Right lobe of liver (tissue), 6 donors: Measurements from ENCODE around the gene SLC48A1. TPM values are rescaled to one million over a fixed set of nuclear protein-coding genes. Genes with fewer than 3 reads are reported as not detected.

Experiments
- ATAC-seq, 4 donors: fragments of 200-7000 bp; cut with Tn5 transposase; one replicate each; pipeline ENCODE4 v1.9.1; 2020; ENCODE audit warnings: mild to moderate bottlenecking in 4 of 4, moderate library complexity in 4 of 4
- DNase-seq, 3 donors: peaks; one replicate each; pipeline ENCODE4 v3.0.0-alpha.2; 2020
- H3K27ac ChIP-seq, 3 donors: fragments of 200-600 bp; one replicate each; pipeline ENCODE4 v1.8.0; 2022
- H3K27me3 ChIP-seq, 2 donors: fragments of 200-600 bp; one replicate each; pipeline ENCODE4 v1.8.0; 2022
- H3K36me3 ChIP-seq, 4 donors: fragments of 200-600 bp; sonication (generic) in 1 of 4; one replicate each; pipeline versions ENCODE4 v1.5.1 to v1.8.0; 2017 to 2022; ENCODE audit warnings: control low read depth in 1 of 4
- H3K4me1 ChIP-seq, 4 donors: fragments of 200-600 bp; sonication (generic) in 1 of 4; one replicate each; pipeline versions ENCODE4 v1.5.1 to v1.8.0; 2017 to 2022; ENCODE audit warnings: control low read depth in 1 of 4
- H3K4me3 ChIP-seq, 3 donors: fragments of 200-600 bp; one replicate each; pipeline ENCODE4 v1.8.0; 2022
- H3K9me3 ChIP-seq, 4 donors: fragments of 200-600 bp; sonication (generic) in 1 of 4; one replicate each; pipeline versions ENCODE4 v1.5.1 to v1.8.0; 2017 to 2022; ENCODE audit warnings: control low read depth in 1 of 4
- CTCF ChIP-seq, 4 donors: fragments of 200-600 bp in 3 of 4; fragments of 450-650 bp in 1 of 4; IDR thresholded peaks; one replicate each; pipeline versions ENCODE4 v1.5.1 to v1.8.0; 2016 to 2022; ENCODE audit warnings: antibody characterized with exemption in 4 of 4, mild to moderate bottlenecking in 2 of 4
- POLR2A ChIP-seq: fragments of 450-650 bp; IDR thresholded peaks from one replicate; pipeline ENCODE4 v1.6.1; 2017; ENCODE audit warnings: antibody characterized with exemption, mild to moderate bottlenecking
- WGBS: methylation state at CpG from one replicate; pipeline ENCODE4 v1.1.6; 2018; ENCODE audit warnings: low coverage, low lambda C conversion rate; ENCODE audit not compliant: insufficient coverage; ENCODE audit errors: missing lambda C conversion rate; 5-methylcytosine and 5-hydroxymethylcytosine counted together
- intact Hi-C, 2 donors: fragments of 100-400 bp; cut with DNase I; formaldehyde crosslinking; loops; one replicate each; pipeline versions ENCODE4 v1.11.2 to v1.14.1; 2022
- total RNA-seq, 6 experiments: library from RNA; depleted of rRNA in 2 of 6; stranded (reverse); fragments of >200 nt in 2 of 6; fragmentation: NEBNext Ultra II Directional in 3 of 6; extraction: Animal tissue kit (Norgen Biotek cat#: 25700) in 3 of 6; gene quantifications; one replicate each; pipeline versions ENCODE4 v1.1.0 to v1.2.4, GENCODE V29; 2016 to 2023
- donor health status: DM: no; HTN: yes; CAD: no.
- donor health status: DM: no; HTN: no; CAD: no.
- donor health status: DM: no; HTN: no; CAD: no.
- donor health status: DM: no; HTN: yes; CAD: no.
- donor health status: DM: no; HTN: yes; CAD: no.

Gene SLC48A1
- total RNA-seq, 6 experiments from 2014 or later = 12.4 to 20.4 (median 18.0) TPM

- Histone ChIP-seq H3K4me1 (no peaks in the 10 kb centered on the region), H3K27ac (no peak overlapping the region), H3K36me3 (peaks cover 0 to 28% (median 13%) of the 10 kb centered on the region in 4 donors), H3K27me3 (no peaks in the 10 kb centered on the region), H3K9me3 (no peaks in the 10 kb centered on the region), H3K4me3 (no peak overlapping the region)
- ATAC-seq (no peak), DNase-seq (no peak)
- intact Hi-C loops = no loop called here
- 80% methylated on average over 1 of the region's 5 CpGs for WGBS
- no peak for TF ChIP-seq CTCF (IDR thresholded peaks at IDR 0.05)
- no peak for TF ChIP-seq POLR2A
Measured at GRCh38 chr12:47789141-47789540, 16.1 kb downstream of the SLC48A1 start.

- intact Hi-C loops = no loop called here
- TF ChIP-seq POLR2A = no peak
- no peak for TF ChIP-seq CTCF (IDR thresholded peaks at IDR 0.05)
- WGBS = 63% methylated on average over 3 of the region's 22 CpGs
- Histone ChIP-seq H3K4me1 (no peaks in the 10 kb centered on the region), H3K27me3 (no peaks in the 10 kb centered on the region), H3K9me3 (no peaks in the 10 kb centered on the region), H3K27ac (no peak overlapping the region), H3K4me3 (no peak overlapping the region), H3K36me3 (peaks cover 0 to 23% (median 7%) of the 10 kb centered on the region in 4 donors)
- ATAC-seq (no peak), DNase-seq (peak in 1 of 3 donors; percentile 42)
Measured at GRCh38 chr12:47789712-47790489, 16.9 kb downstream of the SLC48A1 start.

GRCh38 chr12:47790676-47791350 lies 17.8 kb downstream of the SLC48A1 start:
- Histone ChIP-seq H3K9me3 (no peaks in the 10 kb centered on the region), H3K27ac (no peak overlapping the region), H3K27me3 (no peaks in the 10 kb centered on the region), H3K36me3 (peaks cover 0 to 21% (median 3%) of the 10 kb centered on the region in 4 donors), H3K4me1 (no peaks in the 10 kb centered on the region), H3K4me3 (no peak overlapping the region)
- ATAC-seq = no peak
- no peak for TF ChIP-seq POLR2A
- no peak for TF ChIP-seq CTCF (IDR thresholded peaks at IDR 0.05)
- intact Hi-C loops = no loop called here
- peak in 1 of 3 donors; percentile 45 for DNase-seq
- 92% methylated on average over 5 of the region's 20 CpGs for WGBS

GRCh38 chr12:47791351-47791746 lies 18.3 kb downstream of the SLC48A1 start:
- H3K27me3 ChIP-seq = no peaks in the 10 kb centered on the region
- no peak overlapping the region for H3K4me3 ChIP-seq
- intact Hi-C loops = no loop called here
- no peak overlapping the region for H3K27ac ChIP-seq
- peaks cover 0 to 21% (median 3%) of the 10 kb centered on the region in 4 donors for H3K36me3 ChIP-seq
- ATAC-seq = no peak
- no peaks in the 10 kb centered on the region for H3K4me1 ChIP-seq
- TF ChIP-seq CTCF (IDR thresholded peaks at IDR 0.05) (no peak), POLR2A (no peak)
- WGBS = 100% methylated on average over 4 of the region's 14 CpGs
- peak in 1 of 3 donors; percentile 42 for DNase-seq
- H3K9me3 ChIP-seq = no peaks in the 10 kb centered on the region
